Common myeloid progenitor, CD34-positive (primary cell): ENCODE data around the gene SSTR4.

Source experiments
- CTCF ChIA-PET: fragments of 350-600 bp; sonication (Branson Sonifier 250); formaldehyde crosslinking; loops from one replicate; lab custom pipeline; 2021; ENCODE audit warnings: antibody characterized with exemption; lab: Charles Lee
- POLR2A ChIA-PET: fragments of 350-600 bp; sonication (Branson Sonifier 250); formaldehyde crosslinking; loops from one replicate; lab custom pipeline; 2021; ENCODE audit warnings: antibody characterized with exemption; lab: Charles Lee
- DNase-seq, 3 donors: peaks; one replicate each; pipeline versions ENCODE4 v3.0.0 to v3.0.0-alpha.2; 2013
- H3K27ac ChIP-seq, 2 experiments: 1 replicate in 1 of 2; 2 replicates in 1 of 2; pipeline ENCODE4 v1.7.0; 2013; ENCODE audit warnings: inconsistent platforms in 2 of 2, low read length in 2 of 2, mild to moderate bottlenecking in 2 of 2, low read depth in 1 of 2, moderate library complexity in 1 of 2; ENCODE audit not compliant: severe bottlenecking in 2 of 2, insufficient read depth in 1 of 2, poor library complexity in 1 of 2
- H3K27me3 ChIP-seq, 5 experiments: replicated peaks in 2 of 5; 1 replicate in 3 of 5; 2 replicates in 2 of 5; pipeline versions ENCODE4 v1.6.1 to v1.7.0; 2013; ENCODE audit warnings: low read length in 4 of 5, mild to moderate bottlenecking in 2 of 5, moderate library complexity in 2 of 5, inconsistent platforms in 1 of 5; ENCODE audit not compliant: insufficient read depth in 5 of 5, control insufficient read depth in 4 of 5
- H3K36me3 ChIP-seq, 4 experiments: 1 replicate in 2 of 4; 2 replicates in 2 of 4; pipeline versions ENCODE4 v1.6.1 to v1.7.0; 2013; ENCODE audit warnings: low read length in 3 of 4, control low read depth in 1 of 4, mild to moderate bottlenecking in 1 of 4; ENCODE audit not compliant: control insufficient read depth in 4 of 4, insufficient read depth in 4 of 4
- H3K4me1 ChIP-seq, 4 experiments: 1 replicate in 3 of 4; 2 replicates in 1 of 4; pipeline versions ENCODE4 v1.6.1 to v1.7.1; 2013; ENCODE audit warnings: low read length in 3 of 4, mild to moderate bottlenecking in 3 of 4, control low read depth in 1 of 4, inconsistent platforms in 1 of 4, moderate library complexity in 1 of 4; ENCODE audit not compliant: control insufficient read depth in 4 of 4, insufficient read depth in 4 of 4; ENCODE audit errors: control extremely low read depth in 1 of 4
- H3K4me3 ChIP-seq, 7 experiments: 1 replicate in 4 of 7; 2 replicates in 3 of 7; pipeline versions ENCODE4 v1.5.1 to v1.7.0; 2013; ENCODE audit warnings: mild to moderate bottlenecking in 7 of 7, low read length in 6 of 7, moderate library complexity in 6 of 7, inconsistent platforms in 2 of 7, low read depth in 2 of 7, control low read depth in 1 of 7; ENCODE audit not compliant: insufficient read depth in 4 of 7, control insufficient read depth in 1 of 7; ENCODE audit errors: extremely low read depth in 1 of 7
- H3K9me3 ChIP-seq, 5 experiments: 1 replicate in 4 of 5; 2 replicates in 1 of 5; pipeline versions ENCODE4 v1.6.1 to v1.7.1; 2013; ENCODE audit warnings: low read length in 4 of 5, mild to moderate bottlenecking in 2 of 5, inconsistent platforms in 1 of 5, low read depth in 1 of 5, moderate library complexity in 1 of 5; ENCODE audit not compliant: control insufficient read depth in 4 of 5, insufficient read depth in 2 of 5; ENCODE audit errors: control extremely low read depth in 1 of 5
- WGBS: methylation state at CpG from one replicate; pipeline ENCODE4 v1.1.5; 2013; ENCODE audit not compliant: insufficient coverage; 5-methylcytosine and 5-hydroxymethylcytosine counted together

Gene SSTR4

GRCh38 chr20:23068283-23068682 lies 33.2 kb downstream of the SSTR4 start:
- H3K4me1 ChIP-seq, result peaks cover 0 to 5% (median under 1%) of the 10 kb centered on the region in 4 experiments
- H3K9me3 ChIP-seq, result no peaks in the 10 kb centered on the region
- no peaks in the 10 kb centered on the region for H3K36me3 ChIP-seq
- no CpG with 5 or more reads among the region's 1 CpG for WGBS
- no peak overlapping the region for H3K4me3 ChIP-seq
- ChIA-PET CTCF (interaction anchor here (1.0 to 2.1 kb wide), 3 partner anchors 14 to 17 kb away, joined by 3 to 6 read pairs (median 4); no protein-coding TSS in a partner anchor), POLR2A (no interaction called here)
- no peak overlapping the region for H3K27ac ChIP-seq
- no peak for DNase-seq
- H3K27me3 ChIP-seq, result no peaks in the 10 kb centered on the region

DNA sequence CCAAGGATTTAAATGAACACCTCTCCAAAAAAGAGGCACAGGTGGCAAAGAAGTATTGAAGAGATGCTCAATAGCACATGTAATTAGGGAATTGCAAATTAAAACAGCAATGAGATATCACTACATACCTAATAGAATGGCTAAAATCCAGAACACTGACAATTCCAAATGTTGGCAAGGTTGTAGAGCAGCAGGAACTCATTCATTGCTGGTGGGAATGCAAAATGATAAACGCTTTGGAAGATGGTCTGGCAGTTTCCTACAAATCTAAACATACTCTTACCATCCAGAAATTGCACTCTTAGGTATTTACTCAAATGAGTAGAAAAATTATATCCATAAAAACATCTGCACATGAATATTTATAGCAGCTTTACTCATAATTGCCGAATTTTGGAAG lies 34.0 kb downstream of the SSTR4 start:
- DNase-seq, result no peak
- POLR2A ChIA-PET, result no interaction called here
- H3K4me3 ChIP-seq, result no peak overlapping the region
- no peaks in the 10 kb centered on the region for H3K9me3 ChIP-seq
- no peak overlapping the region for H3K27ac ChIP-seq
- WGBS, result 100% methylated on average over 1 of the region's 2 CpGs
- H3K4me1 ChIP-seq, result no peaks in the 10 kb centered on the region
- H3K27me3 ChIP-seq, result no peaks in the 10 kb centered on the region
- H3K36me3 ChIP-seq, result no peaks in the 10 kb centered on the region
- CTCF ChIA-PET, result interaction anchor here (1.0 to 1.7 kb wide), 2 partner anchors 15 to 133 kb away, joined by 3 to 4 read pairs; no protein-coding TSS in a partner anchor

GRCh38 chr20:23071398-23071797 lies 36.3 kb downstream of the SSTR4 start:
- DNase-seq, result no peak
- Histone ChIP-seq H3K4me1 (no peaks in the 10 kb centered on the region), H3K27me3 (no peaks in the 10 kb centered on the region), H3K36me3 (no peaks in the 10 kb centered on the region), H3K27ac (no peak overlapping the region), H3K4me3 (no peak overlapping the region), H3K9me3 (no peaks in the 10 kb centered on the region)
- ChIA-PET POLR2A (interaction anchor here (0.7 kb wide), 1 partner anchor 50 kb away, joined by 4 read pairs; no protein-coding TSS in a partner anchor), CTCF (interaction anchor here (0.5 to 1.0 kb wide), 2 partner anchors 9 to 580 kb away, joined by 3 read pairs; no protein-coding TSS in a partner anchor)
- no CpG with 5 or more reads among the region's 3 CpGs for WGBS

- CTCF ChIA-PET, result interaction anchor here (0.5 to 1.0 kb wide), 2 partner anchors 10 to 581 kb away, joined by 3 read pairs; no protein-coding TSS in a partner anchor
- WGBS, result 94% methylated on average over 3 of the region's 4 CpGs
Observed at GRCh38 chr20:23071996-23072395, 36.9 kb downstream of the SSTR4 start.

GRCh38 chr20:23072892-23073586 lies 37.9 kb downstream of the SSTR4 start:
- Histone ChIP-seq H3K36me3 (no peaks in the 10 kb centered on the region), H3K27ac (no peak overlapping the region), H3K27me3 (no peaks in the 10 kb centered on the region), H3K4me3 (no peak overlapping the region), H3K9me3 (no peaks in the 10 kb centered on the region), H3K4me1 (no peaks in the 10 kb centered on the region)
- ChIA-PET CTCF (no interaction called here), POLR2A (no interaction called here)
- no peak for DNase-seq
- 100% methylated on average over 4 of the region's 11 CpGs for WGBS

More at GRCh38 chr20:23071996-23072395, 36.9 kb downstream of the SSTR4 start:
- Histone ChIP-seq H3K36me3 (no peaks in the 10 kb centered on the region), H3K27ac (no peak overlapping the region), H3K4me3 (no peak overlapping the region), H3K9me3 (no peaks in the 10 kb centered on the region), H3K27me3 (no peaks in the 10 kb centered on the region), H3K4me1 (no peaks in the 10 kb centered on the region)
- DNase-seq, result no peak
- POLR2A ChIA-PET, result interaction anchor here (0.7 kb wide), 1 partner anchor 49 kb away, joined by 4 read pairs; no protein-coding TSS in a partner anchor

DNA sequence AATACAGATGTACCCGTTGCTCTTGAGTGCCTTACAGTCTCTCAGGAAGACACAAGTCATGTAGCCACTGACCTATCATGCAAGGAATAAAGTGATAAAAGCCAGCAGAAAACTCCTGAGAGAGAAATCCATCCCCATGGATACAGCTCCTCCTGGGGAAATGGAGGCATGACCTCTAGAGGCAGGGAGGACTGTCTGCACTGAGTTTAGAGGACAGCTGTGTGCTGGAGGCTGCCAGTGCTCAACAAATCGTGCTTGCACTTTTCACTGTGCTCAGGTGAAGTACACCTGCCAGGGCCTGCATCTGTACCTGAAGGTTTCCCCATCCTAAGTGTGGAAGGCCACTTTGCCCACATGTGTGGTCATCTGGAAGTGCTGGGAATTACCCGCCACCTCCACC lies 38.9 kb downstream of the SSTR4 start:
- H3K36me3 ChIP-seq, result no peaks in the 10 kb centered on the region
- H3K27ac ChIP-seq, result no peak overlapping the region
- no peak overlapping the region for H3K4me3 ChIP-seq
- no peak for DNase-seq
- H3K9me3 ChIP-seq, result no peaks in the 10 kb centered on the region
- ChIA-PET POLR2A (no interaction called here), CTCF (no interaction called here)
- H3K4me1 ChIP-seq, result no peaks in the 10 kb centered on the region
- 100% methylated on average over 2 of the region's 3 CpGs for WGBS
- H3K27me3 ChIP-seq, result no peaks in the 10 kb centered on the region

GRCh38 chr20:23077277-23077676 lies 42.2 kb downstream of the SSTR4 start:
- Histone ChIP-seq H3K27ac (no peak overlapping the region), H3K4me3 (no peak overlapping the region), H3K36me3 (peaks cover 0 to 4% (median 2%) of the 10 kb centered on the region in 4 experiments), H3K4me1 (peaks cover 0 to 10% (median 1%) of the 10 kb centered on the region in 4 experiments), H3K9me3 (no peaks in the 10 kb centered on the region), H3K27me3 (no peaks in the 10 kb centered on the region)
- WGBS, result 96% methylated on average over 4 of the region's 4 CpGs
- DNase-seq, result no peak
- ChIA-PET POLR2A (no interaction called here), CTCF (no interaction called here)
